IMR-90 (cell line): Measurements from ENCODE around the gene GPC6. TPM values are rescaled to one million over a fixed set of nuclear protein-coding genes. Genes with fewer than 3 reads are reported as not detected.

Source experiments
- ATAC-seq: fragments of 200-7000 bp; cut with Tn5 transposase; 2 replicates; pipeline ENCODE4 v1.9.1; 2020; ENCODE audit warnings: low read depth, mild to moderate bottlenecking, moderate library complexity
- BruUV-seq: library from RNA; stranded (reverse); fragments of 400-500 nt; replicated peaks from 2 replicates; lab custom pipeline; 2021; lab: Mats Ljungman, UMichigan
- CTCF ChIA-PET: fragments of 300-600 bp; formaldehyde crosslinking; extraction: SDS; loops from one replicate; lab custom pipeline; 2021; ENCODE audit warnings: antibody characterized with exemption; lab: Yijun Ruan, JAX
- POLR2A ChIA-PET: fragments of 300-600 bp; sonication (Branson Sonifier 250); formaldehyde crosslinking; loops from one replicate; lab custom pipeline; 2022; ENCODE audit warnings: antibody characterized with exemption; ENCODE audit not compliant: unreplicated experiment; lab: Charles Lee
- DNase-seq: peaks from one replicate; pipeline ENCODE4 v3.0.0; 2013
- H2AFZ ChIP-seq: replicated peaks from 2 replicates; pipeline ENCODE3; 2013; ENCODE audit warnings: low read length, mild to moderate bottlenecking; ENCODE audit not compliant: poor library complexity
- H2AK5ac ChIP-seq: 2 replicates; pipeline ENCODE4 v1.6.1; 2013; ENCODE audit warnings: low read depth, low read length, inconsistent platforms
- H2AK9ac ChIP-seq: replicated peaks from 2 replicates; pipeline ENCODE3; 2013; ENCODE audit warnings: mild to moderate bottlenecking, low read depth, low read length, moderate library complexity; ENCODE audit not compliant: poor library complexity
- H2BK120ac ChIP-seq: 2 replicates; pipeline ENCODE4 v1.6.1; 2013; ENCODE audit warnings: low read depth, low read length, inconsistent platforms
- H2BK15ac ChIP-seq: 3 replicates; pipeline ENCODE4 v1.6.1; 2013; ENCODE audit warnings: low read depth, low read length, inconsistent platforms
- H2BK20ac ChIP-seq: 2 replicates; pipeline ENCODE4 v1.6.1; 2013; ENCODE audit warnings: low read depth, mild to moderate bottlenecking, inconsistent platforms, low read length, moderate library complexity
- H2BK5ac ChIP-seq: 2 replicates; pipeline ENCODE4 v1.6.1; 2013; ENCODE audit warnings: mild to moderate bottlenecking, low read depth, low read length, inconsistent platforms; ENCODE audit not compliant: poor library complexity, severe bottlenecking
- H3K14ac ChIP-seq: replicated peaks from 2 replicates; pipeline ENCODE4 v1.6.1; 2013; ENCODE audit warnings: low read depth, low read length, inconsistent platforms
- H3K18ac ChIP-seq: 2 replicates; pipeline ENCODE4 v1.6.1; 2013; ENCODE audit warnings: low read depth, low read length, control low read depth
- H3K23ac ChIP-seq: 2 replicates; pipeline ENCODE4 v1.6.1; 2013; ENCODE audit warnings: low read depth, low read length, inconsistent platforms
- H3K27ac ChIP-seq: 2 replicates; pipeline ENCODE4 v1.5.1; 2013; ENCODE audit warnings: mild to moderate bottlenecking, control low read depth, low read length; ENCODE audit not compliant: insufficient read depth
- H3K27me3 ChIP-seq: 2 replicates; pipeline ENCODE4 v1.6.1; 2013; ENCODE audit warnings: low read length; ENCODE audit not compliant: control insufficient read depth, insufficient read depth
- H3K36me3 ChIP-seq: 2 replicates; pipeline ENCODE4 v1.6.1; 2013; ENCODE audit warnings: low read length, mixed read lengths; ENCODE audit not compliant: control insufficient read depth, insufficient read depth
- H3K4ac ChIP-seq: 2 replicates; pipeline ENCODE4 v1.6.1; 2013; ENCODE audit warnings: low read depth, low read length, inconsistent platforms
- H3K4me1 ChIP-seq: 2 replicates; pipeline ENCODE4 v1.6.1; 2013; ENCODE audit warnings: low read length, mixed read lengths; ENCODE audit not compliant: control insufficient read depth, insufficient read depth
- H3K4me2 ChIP-seq: 2 replicates; pipeline ENCODE4 v1.6.1; 2013; ENCODE audit warnings: low read depth, mild to moderate bottlenecking, control low read depth, low read length, moderate library complexity
- H3K4me3 ChIP-seq: 2 replicates; pipeline ENCODE4 v1.5.1; 2013; ENCODE audit warnings: low read depth, mild to moderate bottlenecking, control low read depth, low read length, moderate library complexity; ENCODE audit not compliant: insufficient read depth
- H3K56ac ChIP-seq: 2 replicates; pipeline ENCODE4 v1.6.1; 2013; ENCODE audit warnings: low read length, inconsistent platforms; ENCODE audit not compliant: insufficient read depth; ENCODE audit errors: extremely low read depth
- H3K79me1 ChIP-seq, 2 experiments: 2 replicates each; pipeline ENCODE4 v1.6.1; 2013; ENCODE audit warnings: low read length in 2 of 2, inconsistent platforms in 1 of 2, low read depth in 1 of 2
- H3K9ac ChIP-seq: 2 replicates; pipeline ENCODE4 v1.6.1; 2013; ENCODE audit warnings: low read depth, low read length, control low read depth
- H3K9me1 ChIP-seq: 2 replicates; pipeline ENCODE4 v1.6.1; 2013; ENCODE audit warnings: low read length, inconsistent platforms; ENCODE audit not compliant: insufficient read depth
- H3K9me3 ChIP-seq: 2 replicates; pipeline ENCODE4 v1.6.1; 2013; ENCODE audit warnings: low read length; ENCODE audit not compliant: control insufficient read depth, insufficient read depth
- H4K20me1 ChIP-seq: 2 replicates; pipeline ENCODE4 v1.6.1; 2013; ENCODE audit warnings: low read length, inconsistent platforms; ENCODE audit not compliant: insufficient read depth
- H4K5ac ChIP-seq: 2 replicates; pipeline ENCODE4 v1.6.1; 2013; ENCODE audit warnings: mild to moderate bottlenecking, low read depth, low read length, control low read depth
- H4K8ac ChIP-seq, 2 experiments: 2 replicates each; pipeline ENCODE4 v1.6.1; 2013; ENCODE audit warnings: low read depth in 2 of 2, low read length in 2 of 2, control low read depth in 1 of 2, inconsistent platforms in 1 of 2
- H4K91ac ChIP-seq: 2 replicates; pipeline ENCODE4 v1.6.1; 2013; ENCODE audit warnings: low read depth, low read length, inconsistent platforms; ENCODE audit not compliant: insufficient read depth
- BHLHE40 ChIP-seq: fragments of 150-350 bp; IDR thresholded peaks from 2 replicates; pipeline ENCODE4 v1.6.1; 2016; ENCODE audit warnings: mild to moderate bottlenecking, low read depth, low read length
- CEBPB ChIP-seq: IDR thresholded peaks from 2 replicates; pipeline ENCODE4 v1.6.1; 2012; ENCODE audit warnings: low read depth, low read length, improper control_type of control experiment
- CHD1 ChIP-seq: IDR thresholded peaks from 2 replicates; pipeline ENCODE4 v1.6.1; 2012; ENCODE audit warnings: low read depth, low read length, improper control_type of control experiment
- FOS ChIP-seq: fragments of 150-350 bp; IDR thresholded peaks from 2 replicates; pipeline ENCODE4 v1.6.1; 2016; ENCODE audit warnings: low read depth, low read length
- MAFK ChIP-seq: IDR thresholded peaks from 2 replicates; pipeline ENCODE4 v1.6.1; 2012; ENCODE audit warnings: low read depth, low read length, improper control_type of control experiment
- MAZ ChIP-seq: IDR thresholded peaks from 2 replicates; pipeline ENCODE4 v1.6.1; 2012; ENCODE audit warnings: low read depth, mild to moderate bottlenecking, low read length, improper control_type of control experiment, moderate library complexity, borderline replicate concordance
- MXI1 ChIP-seq: IDR thresholded peaks from 2 replicates; pipeline ENCODE4 v1.6.1; 2012; ENCODE audit warnings: low read depth, mild to moderate bottlenecking, low read length, moderate library complexity, borderline replicate concordance
- NFE2L2 ChIP-seq: fragments of 150-350 bp; IDR thresholded peaks from 2 replicates; pipeline ENCODE4 v1.6.1; 2016; ENCODE audit warnings: low read depth, mild to moderate bottlenecking, low read length
- POLR2A ChIP-seq: IDR thresholded peaks from 2 replicates; pipeline ENCODE4 v1.6.1; 2012; ENCODE audit warnings: mild to moderate bottlenecking, low read depth, low read length
- RAD21 ChIP-seq: IDR thresholded peaks from 2 replicates; pipeline ENCODE4 v1.6.1; 2012; ENCODE audit warnings: low read length, improper control_type of control experiment
- RFX5 ChIP-seq: IDR thresholded peaks from 2 replicates; pipeline ENCODE4 v1.8.0; 2012; ENCODE audit warnings: low read depth, mild to moderate bottlenecking, low read length, moderate library complexity
- SMC3 ChIP-seq: fragments of 150-350 bp; IDR thresholded peaks from 2 replicates; pipeline ENCODE4 v1.6.1; 2016; ENCODE audit warnings: low read depth, mild to moderate bottlenecking, antibody characterized with exemption, low read length, moderate library complexity
- WGBS, 2 experiments: methylation state at CpG; one replicate each; pipeline versions ENCODE4 v1.1.5 to v1.1.7; 2013; ENCODE audit warnings: missing lambda C conversion rate in 2 of 2; ENCODE audit not compliant: insufficient read length in 1 of 2; ENCODE audit errors: extremely low coverage in 2 of 2; 5-methylcytosine and 5-hydroxymethylcytosine counted together
- dilution Hi-C: fragments of 300-500 bp; cut with HindIII; formaldehyde crosslinking; loops from one replicate; pipeline ENCODE4 v1.14.3; 2018; ENCODE audit warnings: low sequenced_read_pairs; ENCODE audit not compliant: unreplicated experiment
- in situ Hi-C: fragments of 300-500 bp; cut with MboI; formaldehyde crosslinking; loops from 3 replicates; pipeline ENCODE4 v1.14.3; 2019; ENCODE audit warnings: low sequenced_read_pairs, inconsistent platforms, mixed read lengths
- intact Hi-C: fragments of 100-400 bp; cut with micrococcal nuclease; formaldehyde crosslinking; loops from 2 replicates; pipeline ENCODE4 v1.10.0; 2022
- polyA plus RNA-seq, 3 experiments: library from polyadenylated mRNA; depleted of rRNA; stranded (reverse); fragments of >200 nt; gene quantifications; 2 replicates each; pipeline ENCODE4 v1.2.3, GENCODE V29; 2012; ENCODE audit warnings: low replicate concordance in 1 of 3
- total RNA-seq: library from RNA; depleted of rRNA; stranded (reverse); fragments of >200 nt; gene quantifications from 2 replicates; pipeline ENCODE4 v1.2.3, GENCODE V29; 2012
- TF ChIP-seq, protein P1 (sequence below): fragments of 150-350 bp; IDR thresholded peaks from 2 replicates; pipeline ENCODE4 v1.6.1; 2017; ENCODE audit warnings: mild to moderate bottlenecking, antibody characterized with exemption, low read length, low read depth
- TF ChIP-seq, protein P2 (sequence below): conservative IDR thresholded peaks from 2 replicates; pipeline ENCODE4 v1.5.1; 2012; ENCODE audit warnings: mild to moderate bottlenecking, low read depth, low read length, improper control_type of control experiment
- TF ChIP-seq, protein P3 (sequence below): fragments of 150-350 bp; IDR thresholded peaks from 2 replicates; pipeline ENCODE4 v1.6.1; 2016; ENCODE audit warnings: low read depth, mild to moderate bottlenecking, low read length, moderate library complexity, borderline replicate concordance

GPC6 gene
- total and polyA plus RNA-seq, 2 of the 4 experiments (the other 2 are of a cell fraction): 14.9 to 39.4 TPM

DNA sequence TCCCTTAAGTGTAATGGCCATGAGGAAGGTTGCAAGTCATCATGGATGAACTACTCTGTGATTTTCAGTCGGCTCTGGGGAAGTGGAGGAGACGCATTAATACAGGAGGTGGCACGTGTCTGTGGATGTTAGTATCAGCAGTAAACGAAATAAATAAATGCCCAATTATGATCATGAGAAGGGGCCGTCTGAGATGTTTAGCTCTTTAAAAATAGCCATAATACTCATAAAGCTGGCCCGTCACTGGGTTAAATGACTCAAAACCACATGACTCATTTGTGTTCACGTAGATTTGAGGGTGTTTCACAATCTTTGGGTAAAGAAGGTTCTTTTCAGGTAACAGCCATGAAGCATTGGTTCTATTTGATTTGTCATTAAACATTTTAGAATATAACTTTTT is 620.6 kb downstream of the GPC6 start:
- ATAC-seq (peak; percentile 83), DNase-seq (peak; percentile 93)
- peak overlapping the region; percentile 41 for H3K14ac ChIP-seq
- peak overlapping the region; percentile 13; the same call in 1 of the 2 replicates for H3K56ac ChIP-seq
- in situ Hi-C loops: no loop called here
- no peaks in the 10 kb centered on the region for H3K9me3 ChIP-seq
- H2BK15ac ChIP-seq: peak overlapping the region; percentile 46; the same call in 1 of the 3 replicates
- CTCF ChIA-PET: no interaction called here
- no CpG with 5 or more reads among the region's 7 CpGs for WGBS, 2 experiments
- H3K4me2 ChIP-seq: peak overlapping the region; percentile 26; the same call in 1 of the 2 replicates
- no peaks in the 10 kb centered on the region for H3K27me3 ChIP-seq
- no TSS peak for BruUV-seq
- H3K18ac ChIP-seq: peak overlapping the region; percentile 50; the same call in 1 of the 2 replicates
- H3K9me1 ChIP-seq: peaks cover 3% of the 10 kb centered on the region; the same call in 1 of the 2 replicates
- peaks cover 2% of the 10 kb centered on the region; the same call in 1 of the 2 replicates for H3K4me1 ChIP-seq
- POLR2A ChIA-PET: interaction anchor here (1.2 kb wide), 1 partner anchor 14 kb away, joined by 3 read pairs; no protein-coding TSS in a partner anchor
- H3K4ac ChIP-seq: peak overlapping the region; percentile 88
- H4K91ac ChIP-seq: peak overlapping the region; percentile 30; the same call in 1 of the 2 replicates
- H3K4me3 ChIP-seq: no peak overlapping the region
- dilution Hi-C loops: no loop called here
- peak overlapping the region; percentile 96 for H2BK5ac ChIP-seq
- peak overlapping the region; percentile 77; the same call in 1 of the 2 replicates for H3K23ac ChIP-seq
- intact Hi-C loops: no loop called here
- H4K8ac ChIP-seq: peak overlapping the region in 1 of 2 experiments; percentile 65; a peak in 3 of 4 replicates
- H3K36me3 ChIP-seq: no peaks in the 10 kb centered on the region
- H3K27ac ChIP-seq: peak overlapping the region; percentile 30; the same call in 1 of the 2 replicates
- no peaks in the 10 kb centered on the region for H4K20me1 ChIP-seq
- peak overlapping the region; percentile 59 for H2BK120ac ChIP-seq
- peak overlapping the region; percentile 31 for H2AK9ac ChIP-seq
- no peak overlapping the region for H3K9ac ChIP-seq
- H2BK20ac ChIP-seq: peak overlapping the region; percentile 87
- H2AFZ ChIP-seq: peak overlapping the region; percentile 81
- no peaks in the 10 kb centered on the region for H3K79me1 ChIP-seq
- H4K5ac ChIP-seq: peak overlapping the region; percentile 35
- H2AK5ac ChIP-seq: peak overlapping the region; percentile 56; the same call in 1 of the 2 replicates
- peak; percentile 98 for TF ChIP-seq CEBPB
- TF ChIP-seq, protein P1, sequence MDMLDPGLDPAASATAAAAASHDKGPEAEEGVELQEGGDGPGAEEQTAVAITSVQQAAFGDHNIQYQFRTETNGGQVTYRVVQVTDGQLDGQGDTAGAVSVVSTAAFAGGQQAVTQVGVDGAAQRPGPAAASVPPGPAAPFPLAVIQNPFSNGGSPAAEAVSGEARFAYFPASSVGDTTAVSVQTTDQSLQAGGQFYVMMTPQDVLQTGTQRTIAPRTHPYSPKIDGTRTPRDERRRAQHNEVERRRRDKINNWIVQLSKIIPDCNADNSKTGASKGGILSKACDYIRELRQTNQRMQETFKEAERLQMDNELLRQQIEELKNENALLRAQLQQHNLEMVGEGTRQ: peak; percentile 64
- TF ChIP-seq MAZ: no peak
- TF ChIP-seq MXI1: no peak
- no peak for TF ChIP-seq SMC3
- peak; percentile 13; the same call in 1 of the 2 replicates for TF ChIP-seq RAD21
- TF ChIP-seq, protein P2, sequence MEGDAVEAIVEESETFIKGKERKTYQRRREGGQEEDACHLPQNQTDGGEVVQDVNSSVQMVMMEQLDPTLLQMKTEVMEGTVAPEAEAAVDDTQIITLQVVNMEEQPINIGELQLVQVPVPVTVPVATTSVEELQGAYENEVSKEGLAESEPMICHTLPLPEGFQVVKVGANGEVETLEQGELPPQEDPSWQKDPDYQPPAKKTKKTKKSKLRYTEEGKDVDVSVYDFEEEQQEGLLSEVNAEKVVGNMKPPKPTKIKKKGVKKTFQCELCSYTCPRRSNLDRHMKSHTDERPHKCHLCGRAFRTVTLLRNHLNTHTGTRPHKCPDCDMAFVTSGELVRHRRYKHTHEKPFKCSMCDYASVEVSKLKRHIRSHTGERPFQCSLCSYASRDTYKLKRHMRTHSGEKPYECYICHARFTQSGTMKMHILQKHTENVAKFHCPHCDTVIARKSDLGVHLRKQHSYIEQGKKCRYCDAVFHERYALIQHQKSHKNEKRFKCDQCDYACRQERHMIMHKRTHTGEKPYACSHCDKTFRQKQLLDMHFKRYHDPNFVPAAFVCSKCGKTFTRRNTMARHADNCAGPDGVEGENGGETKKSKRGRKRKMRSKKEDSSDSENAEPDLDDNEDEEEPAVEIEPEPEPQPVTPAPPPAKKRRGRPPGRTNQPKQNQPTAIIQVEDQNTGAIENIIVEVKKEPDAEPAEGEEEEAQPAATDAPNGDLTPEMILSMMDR: no peak
- peak; percentile 95 for TF ChIP-seq BHLHE40
- no peak for TF ChIP-seq POLR2A
- TF ChIP-seq, protein P3, sequence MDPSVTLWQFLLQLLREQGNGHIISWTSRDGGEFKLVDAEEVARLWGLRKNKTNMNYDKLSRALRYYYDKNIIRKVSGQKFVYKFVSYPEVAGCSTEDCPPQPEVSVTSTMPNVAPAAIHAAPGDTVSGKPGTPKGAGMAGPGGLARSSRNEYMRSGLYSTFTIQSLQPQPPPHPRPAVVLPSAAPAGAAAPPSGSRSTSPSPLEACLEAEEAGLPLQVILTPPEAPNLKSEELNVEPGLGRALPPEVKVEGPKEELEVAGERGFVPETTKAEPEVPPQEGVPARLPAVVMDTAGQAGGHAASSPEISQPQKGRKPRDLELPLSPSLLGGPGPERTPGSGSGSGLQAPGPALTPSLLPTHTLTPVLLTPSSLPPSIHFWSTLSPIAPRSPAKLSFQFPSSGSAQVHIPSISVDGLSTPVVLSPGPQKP: no peak
- TF ChIP-seq CHD1: no peak
- TF ChIP-seq MAFK: peak; percentile 21; the same call in 1 of the 2 replicates
- TF ChIP-seq RFX5: no peak
- TF ChIP-seq FOS: peak; percentile 91
- TF ChIP-seq NFE2L2: no peak
